ENCODE data around the gene MACROD2.

MACROD2 gene

DNA sequence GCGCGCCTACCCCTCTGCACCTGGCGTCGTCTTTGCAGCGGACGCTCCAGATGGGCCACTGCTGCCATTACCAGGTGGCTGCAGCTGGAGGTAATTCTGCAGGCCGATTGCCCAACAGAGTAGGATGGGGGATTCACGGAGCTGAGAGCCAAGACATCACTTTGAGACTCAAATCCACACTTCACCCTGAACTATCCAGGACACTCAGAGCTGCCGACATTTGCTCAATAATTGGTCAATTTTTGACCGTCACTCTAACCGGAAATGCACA is 1037.0 kb downstream of the MACROD2 start:
- FAIRE-seq: no peak
- no peak for DNase-seq (ENCODE audit: extremely low spot score, insufficient read length, low read depth)

DNA sequence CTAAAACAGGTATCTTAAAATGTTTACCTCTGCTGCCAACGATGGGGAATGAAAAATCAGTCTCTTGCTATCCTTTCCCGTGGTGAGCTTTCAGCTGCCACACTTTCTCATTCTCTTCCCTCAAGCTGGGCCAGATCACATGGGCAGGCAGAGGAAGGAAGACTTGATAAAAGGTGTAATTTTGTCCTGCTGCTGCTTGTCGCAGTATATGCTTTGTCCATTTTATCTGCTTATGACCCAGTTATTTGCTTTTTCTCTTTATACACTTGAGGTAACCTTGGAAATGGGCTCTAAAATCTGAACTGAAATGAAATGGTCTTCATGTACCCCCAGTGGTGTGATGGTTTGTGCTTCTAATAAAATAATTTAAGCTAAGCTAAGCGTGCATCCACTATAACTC is 1038.0 kb downstream of the MACROD2 start:
- DNase-seq (ENCODE audit: extremely low spot score, insufficient read length, low read depth): no peak
- FAIRE-seq: no peak

DNA sequence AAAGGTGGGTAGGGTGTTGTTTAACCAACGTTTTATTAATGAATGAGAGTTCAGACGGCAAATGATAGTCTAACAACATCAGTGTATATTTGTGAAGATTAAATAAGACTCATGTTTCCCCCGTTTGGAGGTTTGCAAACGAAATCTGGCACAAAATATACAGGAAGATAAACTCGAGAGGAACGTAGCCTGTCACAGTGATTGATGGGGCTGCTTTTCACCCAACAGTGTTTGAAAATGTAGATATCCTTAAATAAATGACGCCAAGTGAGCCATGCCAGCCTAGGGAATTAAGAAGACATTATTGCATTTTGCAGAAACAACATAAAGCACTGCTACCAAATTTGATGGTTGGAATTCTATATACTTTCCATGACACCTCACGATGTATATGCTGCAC is 1038.6 kb downstream of the MACROD2 start:
- FAIRE-seq (no peak), DNase-seq (ENCODE audit: extremely low spot score, insufficient read length, low read depth) (no peak)

DNA sequence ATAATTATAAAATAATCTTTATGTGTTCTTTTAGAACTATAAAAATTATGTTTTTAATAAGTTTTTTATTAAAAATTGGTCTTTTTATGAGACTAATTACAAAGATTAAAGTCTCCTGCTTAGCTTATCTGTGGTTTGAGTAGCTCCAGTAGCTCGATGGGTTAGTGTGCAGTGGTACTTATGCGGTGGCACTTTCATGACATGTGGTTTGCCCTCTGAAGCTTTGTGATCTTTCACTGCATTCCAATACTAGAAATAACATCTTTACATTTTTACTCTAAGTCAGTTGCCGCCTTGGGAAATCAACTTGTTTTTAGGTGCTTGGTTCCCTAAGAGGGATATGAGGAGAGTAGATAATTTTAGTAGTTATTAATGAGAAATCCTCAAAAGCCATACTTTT is 1041.6 kb downstream of the MACROD2 start:
- DNase-seq (ENCODE audit: extremely low spot score, insufficient read length, low read depth) (no peak), FAIRE-seq (no peak)

DNA sequence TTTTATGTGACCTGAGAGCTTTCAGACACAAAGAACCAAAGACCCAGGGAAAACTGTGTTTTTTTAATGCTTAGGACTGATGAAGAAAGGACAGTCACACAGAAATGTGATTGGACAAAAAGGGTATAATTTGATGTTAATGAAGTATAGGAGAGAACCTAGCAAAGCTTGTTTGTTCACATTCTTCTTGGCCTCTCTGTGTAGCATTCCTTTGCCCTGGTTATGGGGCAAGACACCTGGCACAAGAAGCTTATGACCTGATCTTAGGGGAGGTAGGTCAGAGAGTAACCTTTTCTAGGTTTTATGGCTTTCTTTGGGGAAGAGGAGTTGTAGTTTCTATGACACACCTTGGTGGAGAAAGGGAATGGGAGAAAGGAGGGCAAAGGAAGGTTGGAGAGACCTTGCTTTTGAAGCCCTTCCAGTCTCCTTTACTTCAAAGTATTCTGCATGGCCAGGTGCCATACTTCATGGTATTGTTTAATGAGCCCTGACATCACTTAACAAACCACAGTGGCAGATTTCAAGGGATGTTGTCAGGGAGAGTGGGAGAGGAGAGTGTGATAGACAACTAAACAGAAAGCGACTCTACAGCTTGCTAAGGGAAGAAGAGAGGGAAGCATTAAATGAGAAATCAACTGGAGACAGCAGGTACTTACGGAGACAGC is 1043.9 kb downstream of the MACROD2 start:
- DNase-seq (ENCODE audit: extremely low spot score, insufficient read length, low read depth): no peak
- FAIRE-seq: no peak

DNA sequence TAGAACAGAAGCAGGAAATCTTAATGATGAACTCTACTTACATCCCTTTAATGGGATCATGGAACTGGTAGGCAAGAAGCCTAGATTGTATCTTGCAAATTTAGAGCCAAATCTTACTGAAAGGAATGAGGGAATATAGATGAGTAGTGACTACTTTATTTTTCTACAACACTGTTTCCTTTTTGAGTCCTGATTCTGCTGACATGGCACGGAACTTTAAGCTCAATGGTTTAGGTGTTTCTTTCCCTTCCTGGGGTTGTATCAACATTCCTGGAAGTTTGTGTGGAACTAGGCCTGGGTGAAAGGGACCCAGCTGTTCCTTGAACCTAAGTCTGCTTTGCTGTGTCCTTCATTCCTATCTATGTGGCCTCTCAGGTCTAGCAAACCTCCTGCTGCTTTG is 1047.4 kb downstream of the MACROD2 start:
- FAIRE-seq: no peak

DNA sequence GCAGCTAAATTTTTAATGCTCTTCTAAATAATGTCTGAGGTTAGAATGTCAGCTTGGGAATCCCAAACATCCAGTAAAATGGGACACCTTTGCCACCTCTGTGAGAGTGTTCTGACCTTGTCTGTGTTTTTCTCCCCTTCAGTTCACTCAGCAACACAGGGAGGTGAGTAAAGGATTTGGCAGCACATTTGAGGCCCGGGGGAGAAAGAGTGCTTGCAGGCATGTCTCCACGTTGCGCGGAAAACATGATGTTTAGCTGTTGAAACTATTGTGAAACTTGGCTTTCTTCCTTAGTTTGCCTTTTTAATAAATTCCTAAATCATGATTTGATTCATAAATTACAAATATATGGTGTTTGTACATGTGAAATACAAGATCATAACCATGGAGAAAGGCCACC is 1049.9 kb downstream of the MACROD2 start:
- DNase-seq (ENCODE audit: extremely low spot score, insufficient read length, low read depth) (no peak), FAIRE-seq (no peak)

More for the DNA sequence above, 1047.4 kb downstream of the MACROD2 start:
- DNase-seq (ENCODE audit: extremely low spot score, insufficient read length, low read depth): no peak

DNA sequence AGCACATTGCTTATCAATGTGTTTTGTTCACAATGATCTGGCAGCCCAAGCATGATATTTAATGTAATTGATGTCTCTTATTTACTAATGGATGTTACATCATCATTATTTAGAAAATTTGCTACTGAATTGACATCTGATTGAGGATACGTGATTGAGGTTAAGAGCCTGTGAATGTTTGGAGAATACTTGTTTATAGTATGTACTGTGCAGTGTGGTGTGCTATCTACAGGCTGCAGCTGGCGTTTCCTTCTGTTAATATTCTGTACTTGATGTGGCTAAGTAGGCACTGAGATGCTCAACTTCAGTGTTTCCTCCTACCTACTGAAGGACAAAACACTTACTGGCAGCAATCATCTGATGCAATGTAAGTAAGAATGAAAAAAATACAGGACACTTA is 1051.7 kb downstream of the MACROD2 start:
- DNase-seq (ENCODE audit: extremely low spot score, insufficient read length, low read depth): no peak
- no peak for FAIRE-seq

DNA sequence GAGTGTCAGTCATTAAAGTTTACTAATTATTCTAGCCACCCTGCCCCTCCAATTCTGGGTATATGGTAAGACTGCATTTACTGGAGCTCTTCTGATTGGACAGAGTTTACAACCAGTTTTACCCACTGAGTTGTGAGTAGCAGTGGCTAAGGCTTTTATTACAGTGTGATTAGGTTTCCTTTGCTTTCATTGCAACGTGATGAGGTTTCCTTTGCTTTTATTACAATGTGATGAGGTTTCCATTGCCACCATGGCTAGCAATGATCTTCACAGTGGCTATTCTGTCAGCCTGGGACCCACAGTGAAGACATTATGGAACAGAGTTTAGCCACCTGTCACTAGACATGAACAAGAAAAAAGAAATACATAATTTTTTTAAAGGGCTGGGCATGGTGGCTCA is 1052.3 kb downstream of the MACROD2 start:
- DNase-seq (ENCODE audit: extremely low spot score, insufficient read length, low read depth): no peak
- FAIRE-seq: no peak

DNA sequence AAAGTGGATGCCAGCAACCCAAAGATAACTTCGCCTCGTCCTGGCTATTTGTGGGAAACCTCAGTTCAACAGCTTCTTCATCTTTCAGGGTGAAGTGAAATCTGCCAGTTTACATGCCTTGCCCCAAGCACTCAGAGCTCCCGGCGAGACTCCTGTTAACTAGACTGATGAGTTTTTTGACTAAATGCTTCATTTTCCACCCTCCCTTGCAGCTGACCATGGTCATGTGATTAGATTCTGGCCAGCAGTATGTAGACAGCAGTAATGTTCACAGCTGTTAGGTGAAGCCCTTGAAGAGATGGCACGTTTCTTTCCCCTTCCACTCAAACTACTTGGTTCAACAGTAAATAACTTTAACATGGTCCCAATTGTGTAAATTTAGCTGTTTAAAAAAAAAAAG is 1060.9 kb downstream of the MACROD2 start:
- no peak for DNase-seq (ENCODE audit: extremely low spot score, insufficient read length, low read depth)
- no peak for FAIRE-seq

DNA sequence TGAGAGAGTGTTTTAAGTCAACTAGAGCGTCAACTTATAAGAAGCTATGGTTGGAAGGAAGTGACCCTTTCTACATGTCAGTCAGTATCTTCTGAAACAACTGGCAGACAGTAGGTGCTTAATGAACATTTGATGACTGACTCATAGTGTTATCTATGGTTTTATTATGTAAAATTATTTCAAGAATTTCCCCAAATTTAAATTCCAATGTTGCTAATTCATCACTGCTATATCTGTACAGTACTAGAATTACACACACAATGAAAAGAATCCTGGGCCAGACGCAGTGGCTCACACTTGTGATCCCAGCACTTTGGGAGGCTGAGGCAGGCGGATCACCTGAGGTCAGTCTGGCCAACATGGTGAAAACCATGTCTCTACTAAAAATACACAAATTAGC is 1063.5 kb downstream of the MACROD2 start:
- DNase-seq (ENCODE audit: extremely low spot score, insufficient read length, low read depth) (no peak), FAIRE-seq (no peak)

DNA sequence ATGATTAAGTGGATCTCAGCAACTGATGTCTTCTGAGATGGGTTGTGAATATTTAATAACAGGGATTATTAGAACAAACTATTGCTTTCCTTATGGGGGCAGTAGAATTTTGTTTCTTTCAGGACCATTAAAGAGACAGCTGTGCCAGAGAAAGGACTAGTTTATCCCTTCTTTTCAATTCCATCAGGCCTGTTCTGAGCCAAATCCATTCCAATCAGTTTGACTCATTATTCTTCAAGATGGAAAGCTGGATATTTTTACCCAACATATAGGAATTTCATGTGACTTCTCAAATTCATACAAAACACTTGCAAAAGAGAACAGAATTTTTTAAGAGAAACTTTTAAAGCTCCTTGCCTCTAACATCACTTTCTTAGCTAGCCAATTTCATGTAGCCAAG is 1064.1 kb downstream of the MACROD2 start:
- DNase-seq (ENCODE audit: extremely low spot score, insufficient read length, low read depth): no peak
- no peak for FAIRE-seq

DNA sequence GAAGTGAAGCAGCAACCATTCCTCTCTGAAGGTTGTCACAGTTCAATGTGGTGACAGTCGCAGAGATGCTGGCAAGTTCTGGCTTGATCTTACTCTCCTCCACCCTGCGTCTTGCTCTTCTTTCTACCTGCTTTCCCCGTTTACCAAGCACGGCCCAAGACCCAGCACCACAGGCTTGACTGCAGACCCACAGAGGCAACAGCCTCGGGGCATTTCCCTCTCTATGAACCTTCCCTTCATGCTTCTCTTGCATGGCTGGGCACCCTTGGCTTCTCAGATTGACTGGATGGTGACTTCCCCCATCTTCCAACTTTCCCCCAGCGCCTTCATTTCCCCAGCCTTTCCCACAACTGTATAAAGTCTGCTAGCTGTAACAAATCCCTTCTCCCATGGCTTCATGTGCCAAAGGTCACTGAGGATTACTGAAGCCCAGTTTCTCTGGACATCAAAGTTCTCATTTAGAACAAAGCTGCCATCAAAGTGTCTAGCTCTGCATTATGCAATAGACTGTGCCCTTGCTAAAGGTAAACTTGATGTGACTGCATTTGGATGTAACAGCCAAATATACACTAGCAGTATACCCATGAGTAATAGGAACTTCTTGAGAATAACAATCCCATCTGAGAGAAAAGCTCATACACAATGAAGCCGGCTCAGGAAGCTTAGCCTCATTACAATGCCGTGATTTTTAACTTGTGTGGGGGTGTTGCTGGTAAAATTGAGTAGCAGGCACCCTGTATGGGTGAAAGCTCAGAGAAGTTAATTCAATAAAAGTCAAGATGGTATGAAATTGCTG is 1065.1 kb downstream of the MACROD2 start:
- FAIRE-seq: no peak
- DNase-seq (ENCODE audit: extremely low spot score, insufficient read length, low read depth): no peak

DNA sequence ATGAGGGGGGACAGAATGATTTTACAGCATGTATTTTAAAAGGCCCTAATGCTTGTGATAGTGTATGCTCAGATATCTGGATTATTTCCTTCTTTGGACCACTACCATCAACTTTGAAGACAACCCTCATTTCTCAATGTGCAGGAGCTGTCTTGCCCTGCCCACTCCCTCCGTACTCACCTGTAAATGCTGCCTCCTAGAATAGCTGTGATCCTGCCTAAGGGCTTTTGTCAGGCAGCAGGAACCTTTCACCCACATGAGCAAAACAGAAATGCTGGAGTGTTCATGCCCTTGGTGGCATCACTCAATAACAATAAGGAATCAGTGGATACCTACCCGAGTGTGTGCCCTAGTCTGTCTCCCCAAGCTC is 1065.7 kb downstream of the MACROD2 start:
- DNase-seq (ENCODE audit: extremely low spot score, insufficient read length, low read depth) (no peak), FAIRE-seq (no peak)

DNA sequence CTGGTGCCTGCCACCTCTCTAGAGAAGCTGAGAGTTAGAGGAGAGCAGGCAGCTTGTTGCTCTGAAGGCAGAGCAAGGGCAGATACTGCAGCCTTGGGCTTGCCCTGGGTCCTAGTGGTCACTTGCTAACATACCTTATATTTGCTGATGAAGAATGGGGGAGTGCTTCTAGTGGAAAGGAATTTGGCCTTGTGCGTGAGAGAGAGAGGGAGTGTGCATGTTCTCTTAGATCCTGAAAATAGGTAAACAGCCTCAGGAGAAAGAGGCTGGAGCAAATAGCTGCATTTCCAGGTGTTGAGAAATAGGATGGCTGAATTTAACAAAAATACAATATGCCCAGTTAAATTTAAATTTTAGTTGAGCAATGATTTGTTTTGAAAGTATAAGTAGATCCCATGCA is 1066.6 kb downstream of the MACROD2 start:
- DNase-seq (ENCODE audit: extremely low spot score, insufficient read length, low read depth) (no peak), FAIRE-seq (no peak)

DNA sequence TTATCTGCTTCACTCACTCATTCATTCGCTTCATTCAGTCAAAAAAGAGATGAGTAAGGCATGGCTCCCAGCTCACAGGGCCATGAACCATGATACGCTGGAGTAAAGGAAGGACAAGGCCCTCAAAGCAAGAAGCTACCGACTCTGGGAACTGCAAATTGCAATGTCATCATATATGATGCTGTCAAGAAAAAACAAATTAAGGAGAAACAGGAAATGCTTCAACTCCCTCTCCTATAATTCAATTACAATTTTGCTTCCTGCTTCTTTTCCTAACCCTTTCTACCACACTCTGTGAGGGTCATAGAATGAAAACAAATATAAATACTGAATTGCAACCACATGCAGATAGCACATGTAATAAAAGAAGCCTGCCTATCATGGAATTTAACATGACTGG is 1067.8 kb downstream of the MACROD2 start:
- FAIRE-seq: no peak
- DNase-seq (ENCODE audit: extremely low spot score, insufficient read length, low read depth): no peak

DNA sequence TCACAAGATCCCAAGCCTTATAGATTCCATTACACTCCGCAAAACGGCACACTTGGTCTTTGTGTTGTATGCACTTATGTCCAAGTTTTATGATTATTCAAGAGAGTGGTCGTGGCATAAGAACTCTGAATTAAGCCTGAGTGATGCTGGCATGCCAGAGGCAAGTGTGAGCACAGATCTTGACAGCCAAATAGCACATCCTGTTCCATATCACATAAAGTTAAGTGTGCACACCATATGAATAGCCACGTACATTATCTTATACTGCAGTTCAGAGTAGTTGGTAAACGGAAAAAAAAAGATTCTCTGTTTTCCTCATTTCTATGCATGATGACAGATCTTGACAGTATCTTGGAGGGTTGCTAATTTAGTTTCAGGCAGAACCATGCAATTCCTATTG is 1069.4 kb downstream of the MACROD2 start:
- DNase-seq (ENCODE audit: extremely low spot score, insufficient read length, low read depth): no peak
- FAIRE-seq: no peak

DNA sequence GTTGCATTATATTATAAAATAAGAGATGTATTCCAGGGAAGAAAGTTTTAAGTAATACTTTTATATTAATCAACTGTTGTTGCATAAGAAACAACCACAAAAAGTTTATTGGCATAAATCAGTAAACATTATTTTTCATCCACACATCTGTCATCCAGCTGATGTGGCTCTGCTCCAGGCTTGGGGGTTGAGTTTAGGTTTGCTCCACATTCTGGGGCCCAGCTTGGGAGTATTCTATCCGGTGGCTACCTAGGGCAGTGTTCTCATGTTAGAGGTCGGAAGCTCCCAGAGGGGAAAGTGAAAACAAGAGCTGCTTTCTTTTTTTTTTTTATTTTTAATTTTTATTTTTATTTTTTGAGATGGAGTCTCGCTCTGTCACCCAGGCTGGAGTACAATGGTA is 1070.5 kb downstream of the MACROD2 start:
- FAIRE-seq (no peak), DNase-seq (ENCODE audit: extremely low spot score, insufficient read length, low read depth) (no peak)

DNA sequence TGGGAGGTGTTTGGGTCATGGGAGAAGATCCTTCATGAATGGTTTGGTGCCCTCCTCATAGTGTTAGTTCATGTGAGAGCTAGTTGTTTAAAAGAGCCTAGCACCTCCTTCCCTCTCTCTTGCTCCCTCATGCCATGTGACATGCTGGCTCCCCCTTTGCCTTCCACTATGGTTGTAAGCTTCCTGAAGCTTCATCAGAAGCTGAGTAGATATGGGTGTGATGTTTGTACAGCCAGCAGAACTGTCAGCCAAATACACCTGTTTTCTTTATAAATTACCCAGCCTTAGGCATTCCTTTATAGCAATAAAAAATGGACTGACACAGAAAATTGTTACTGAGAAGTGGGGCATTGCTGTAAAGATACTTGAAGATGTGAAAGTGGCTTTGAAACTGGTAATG is 1073.2 kb downstream of the MACROD2 start:
- DNase-seq (ENCODE audit: extremely low spot score, insufficient read length, low read depth): no peak
- FAIRE-seq: no peak

DNA sequence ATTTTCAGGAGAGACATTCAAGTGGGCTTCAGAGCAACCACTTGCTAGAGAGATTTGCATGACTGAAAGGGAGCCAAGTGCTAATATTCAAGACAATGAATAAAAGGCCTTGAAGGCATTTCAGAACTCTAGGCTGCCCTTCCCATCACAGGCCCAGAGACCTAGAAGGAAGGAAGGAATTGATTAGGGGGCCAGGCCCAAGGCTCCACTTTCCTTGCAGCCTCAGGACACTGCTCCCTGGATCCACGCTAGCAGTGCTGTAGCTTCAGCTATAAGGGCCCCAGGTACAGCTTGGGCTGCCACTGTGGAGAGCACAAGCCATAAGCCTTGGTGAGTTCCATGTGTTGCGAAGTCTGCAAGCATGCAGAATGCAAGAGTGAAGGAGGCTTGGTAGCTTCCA is 1074.0 kb downstream of the MACROD2 start:
- no peak for FAIRE-seq
- no peak for DNase-seq (ENCODE audit: extremely low spot score, insufficient read length, low read depth)

DNA sequence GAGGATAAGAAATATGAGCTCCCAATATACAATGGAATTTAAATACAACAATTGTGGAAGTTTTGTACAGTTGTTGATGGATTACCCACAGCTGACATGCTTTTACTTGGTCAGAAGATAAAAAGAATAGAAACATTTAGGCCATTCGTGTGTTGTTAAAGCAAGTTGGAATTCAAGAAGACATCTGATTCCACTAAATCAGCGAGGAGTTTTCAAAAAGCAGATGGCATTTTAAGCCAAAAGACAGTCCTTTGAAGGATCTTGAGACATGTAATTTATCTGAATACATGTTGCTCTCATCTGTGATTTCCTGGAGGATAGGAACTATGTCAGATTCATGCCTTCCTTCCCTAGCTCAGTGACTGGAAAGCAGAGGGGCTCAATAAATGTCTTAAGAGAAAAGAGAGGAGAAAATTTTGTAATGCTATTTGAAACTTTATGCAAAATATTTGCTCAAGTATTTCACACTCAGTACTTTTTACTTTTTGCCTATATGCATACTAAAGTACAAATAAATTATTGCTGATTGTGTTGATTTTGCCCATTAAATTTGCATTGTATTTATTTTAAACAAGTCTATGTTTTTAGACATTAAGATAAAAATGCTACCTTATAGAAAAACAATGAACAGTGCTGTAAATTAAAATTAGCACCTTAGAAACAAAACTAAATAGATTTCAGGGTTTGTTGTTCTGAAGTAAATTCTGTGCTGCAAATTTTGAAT is 1075.9 kb downstream of the MACROD2 start:
- no peak for DNase-seq (ENCODE audit: extremely low spot score, insufficient read length, low read depth)

DNA sequence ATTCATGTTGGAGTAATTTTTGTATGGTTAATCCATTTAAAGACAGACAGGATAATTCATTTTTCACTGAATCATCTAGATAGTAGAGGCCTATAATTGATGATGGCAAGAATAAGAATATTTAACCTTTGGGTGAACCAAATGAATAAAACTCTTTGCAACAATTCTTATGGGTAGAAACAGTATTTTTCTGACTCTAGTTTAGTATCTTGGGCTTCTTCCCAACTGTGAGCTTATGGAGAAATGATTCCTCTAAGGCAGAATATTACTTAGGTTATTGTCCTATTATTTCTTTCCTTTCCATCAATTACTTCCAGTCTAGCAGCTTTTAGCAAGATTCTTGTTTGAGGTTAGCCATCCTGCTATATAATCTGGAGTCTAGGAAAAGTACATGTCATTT is 1077.0 kb downstream of the MACROD2 start:
- DNase-seq (ENCODE audit: extremely low spot score, insufficient read length, low read depth): no peak
- FAIRE-seq: no peak

More for the DNA sequence above, 1075.9 kb downstream of the MACROD2 start:
- FAIRE-seq: no peak

Data from GM18507 (cell line).